Activated CD4-positive, alpha-beta T cell treated with anti-CD3 and anti-CD28 coated beads, Interleukin-2, amount 10 ng/mL, durations not matched to agents 7 days and 5 days (primary cell): ENCODE results near the gene KCTD21. TPM values are rescaled to one million over a fixed set of nuclear protein-coding genes. Genes with fewer than 3 reads are reported as not detected.

Experiments used
- CTCF ChIA-PET: fragments of 350-600 bp; sonication (Branson Sonifier 250); formaldehyde crosslinking; loops from one replicate; lab custom pipeline; 2021; ENCODE audit warnings: antibody characterized with exemption; lab: Charles Lee
- POLR2A ChIA-PET: fragments of 350-600 bp; sonication (Branson Sonifier 250); formaldehyde crosslinking; loops from one replicate; lab custom pipeline; 2021; ENCODE audit warnings: antibody characterized with exemption; lab: Charles Lee
- DNase-seq: peaks from one replicate; pipeline ENCODE4 v3.0.0-alpha.2; 2020
- H3K27ac Mint-ChIP-seq: one replicate; pipeline ENCODE4 v1.8.0; 2021; ENCODE audit warnings: mild to moderate bottlenecking, moderate library complexity, mixed read lengths
- H3K27me3 Mint-ChIP-seq: one replicate; pipeline ENCODE4 v1.8.0; 2021; ENCODE audit warnings: mixed read lengths
- H3K36me3 Mint-ChIP-seq: one replicate; pipeline ENCODE4 v1.8.0; 2021; ENCODE audit warnings: low read depth, mixed read lengths
- H3K4me1 Mint-ChIP-seq: one replicate; pipeline ENCODE4 v1.8.0; 2021; ENCODE audit warnings: mixed read lengths
- H3K4me3 Mint-ChIP-seq: one replicate; pipeline ENCODE4 v1.8.0; 2021; ENCODE audit warnings: mild to moderate bottlenecking, moderate library complexity, mixed read lengths
- H3K9me3 Mint-ChIP-seq: one replicate; pipeline ENCODE4 v1.8.0; 2021; ENCODE audit warnings: mixed read lengths
- total RNA-seq, 2 experiments: library from RNA; stranded (reverse); gene quantifications; one replicate each; pipeline ENCODE4 v1.2.3, GENCODE V29; 2021

KCTD21 gene
- total RNA-seq, 2 experiments from 2014 or later: 8.9 TPM

- ChIA-PET CTCF (interaction anchor here (0.5 to 4.9 kb wide), 6 partner anchors 9 to 1494 kb away, joined by 3 to 24 read pairs (median 4); no protein-coding TSS in a partner anchor), POLR2A (no interaction called here)
- no peaks in the 10 kb centered on the region for H3K9me3 Mint-ChIP-seq
- peaks cover 34% of the 10 kb centered on the region for H3K36me3 Mint-ChIP-seq
- no peak for DNase-seq
- no peaks in the 10 kb centered on the region for H3K27me3 Mint-ChIP-seq
- no peak overlapping the region for H3K4me3 Mint-ChIP-seq
- no peak overlapping the region for H3K27ac Mint-ChIP-seq
- peaks cover 58% of the 10 kb centered on the region for H3K4me1 Mint-ChIP-seq
These were observed 5.4 kb upstream of the KCTD21 start for GRCh38 chr11:78193806-78194205.

GRCh38 chr11:78192911-78193351 is 4.5 kb upstream of the KCTD21 start:
- Mint-ChIP-seq H3K9me3 (no peaks in the 10 kb centered on the region), H3K36me3 (peaks cover 30% of the 10 kb centered on the region), H3K27me3 (no peaks in the 10 kb centered on the region), H3K4me3 (no peak overlapping the region), H3K4me1 (peaks cover 55% of the 10 kb centered on the region), H3K27ac (peak overlapping the region; percentile 52)
- POLR2A ChIA-PET: no interaction called here
- DNase-seq: no peak
- CTCF ChIA-PET: interaction anchor here (0.6 to 4.9 kb wide), 7 partner anchors 10 to 1493 kb away, joined by 3 to 24 read pairs (median 4); no protein-coding TSS in a partner anchor

- ChIA-PET CTCF (interaction anchor here (1.0 to 4.9 kb wide), 2 partner anchors 10 to 36 kb away, joined by 5 to 24 read pairs; no protein-coding TSS in a partner anchor), POLR2A (no interaction called here)
- Mint-ChIP-seq H3K36me3 (peaks cover 29% of the 10 kb centered on the region), H3K4me1 (peaks cover 60% of the 10 kb centered on the region), H3K9me3 (no peaks in the 10 kb centered on the region), H3K27me3 (no peaks in the 10 kb centered on the region), H3K27ac (peak overlapping the region; percentile 51), H3K4me3 (no peak overlapping the region)
- DNase-seq: no peak
These were observed 3.8 kb upstream of the KCTD21 start for GRCh38 chr11:78192223-78192719.

GRCh38 chr11:78190871-78191538 is 2.6 kb upstream of the KCTD21 start:
- POLR2A ChIA-PET: no interaction called here
- Mint-ChIP-seq H3K4me1 (peaks cover 68% of the 10 kb centered on the region), H3K27me3 (no peaks in the 10 kb centered on the region), H3K4me3 (no peak overlapping the region), H3K36me3 (peaks cover 27% of the 10 kb centered on the region), H3K9me3 (no peaks in the 10 kb centered on the region), H3K27ac (no peak overlapping the region)
- no peak for DNase-seq
- CTCF ChIA-PET: interaction anchor here (1.0 to 4.9 kb wide), 4 partner anchors 9 to 25 kb away, joined by 3 to 24 read pairs (median 4); no protein-coding TSS in a partner anchor

GRCh38 chr11:78190374-78190773 is 1.9 kb upstream of the KCTD21 start:
- no peaks in the 10 kb centered on the region for H3K9me3 Mint-ChIP-seq
- ChIA-PET POLR2A (no interaction called here), CTCF (interaction anchor here (0.6 to 4.9 kb wide), 7 partner anchors 9 to 144 kb away, joined by 3 to 24 read pairs (median 3); no protein-coding TSS in a partner anchor)
- H3K27ac Mint-ChIP-seq: peak overlapping the region; percentile 10
- peaks cover 69% of the 10 kb centered on the region for H3K4me1 Mint-ChIP-seq
- DNase-seq: no peak
- peak overlapping the region; percentile 90 for H3K4me3 Mint-ChIP-seq
- no peaks in the 10 kb centered on the region for H3K27me3 Mint-ChIP-seq
- H3K36me3 Mint-ChIP-seq: peaks cover 27% of the 10 kb centered on the region

GRCh38 chr11:78189851-78190250 is 1.4 kb upstream of the KCTD21 start:
- peak overlapping the region; percentile 89 for H3K27ac Mint-ChIP-seq
- ChIA-PET CTCF (interaction anchor here (0.6 to 2.5 kb wide), 6 partner anchors 10 to 144 kb away, joined by 3 to 12 read pairs (median 3); no protein-coding TSS in a partner anchor), POLR2A (no interaction called here)
- H3K9me3 Mint-ChIP-seq: no peaks in the 10 kb centered on the region
- no peaks in the 10 kb centered on the region for H3K27me3 Mint-ChIP-seq
- H3K4me3 Mint-ChIP-seq: peak overlapping the region; percentile 90
- peaks cover 69% of the 10 kb centered on the region for H3K4me1 Mint-ChIP-seq
- H3K36me3 Mint-ChIP-seq: peaks cover 23% of the 10 kb centered on the region
- no peak for DNase-seq

- CTCF ChIA-PET: interaction anchor here (0.8 to 2.5 kb wide), 6 partner anchors 9 to 64 kb away, joined by 3 to 12 read pairs (median 4); no protein-coding TSS in a partner anchor
- POLR2A ChIA-PET: interaction anchor here (0.7 kb wide), 1 partner anchor 48 kb away, joined by 3 read pairs; no protein-coding TSS in a partner anchor
- Mint-ChIP-seq H3K9me3 (no peaks in the 10 kb centered on the region), H3K27me3 (no peaks in the 10 kb centered on the region), H3K27ac (peak overlapping the region; percentile 89), H3K4me1 (peaks cover 63% of the 10 kb centered on the region), H3K36me3 (peaks cover 20% of the 10 kb centered on the region), H3K4me3 (peak overlapping the region; percentile 90)
- no peak for DNase-seq
These were observed 823 bp upstream of the KCTD21 start for GRCh38 chr11:78189174-78189724.

GRCh38 chr11:78187366-78188285 is 800 bp downstream of the KCTD21 start:
- DNase-seq: no peak

GRCh38 chr11:78181185-78181584 is 7.2 kb downstream of the KCTD21 start:
- ChIA-PET POLR2A (no interaction called here), CTCF (no interaction called here)
- H3K4me3 Mint-ChIP-seq: no peak overlapping the region
- peaks cover 9% of the 10 kb centered on the region for H3K9me3 Mint-ChIP-seq
- H3K4me1 Mint-ChIP-seq: peaks cover 6% of the 10 kb centered on the region
- H3K36me3 Mint-ChIP-seq: peaks cover 28% of the 10 kb centered on the region
- no peak overlapping the region for H3K27ac Mint-ChIP-seq
- no peaks in the 10 kb centered on the region for H3K27me3 Mint-ChIP-seq
- no peak for DNase-seq

More at GRCh38 chr11:78187366-78188285, 800 bp downstream of the KCTD21 start:
- CTCF ChIA-PET: interaction anchor here (0.6 to 2.5 kb wide), 12 partner anchors 9 to 377 kb away, joined by 3 to 12 read pairs (median 4); no protein-coding TSS in a partner anchor
- Mint-ChIP-seq H3K27ac (peak overlapping the region; percentile 89), H3K9me3 (no peaks in the 10 kb centered on the region), H3K36me3 (peaks cover 21% of the 10 kb centered on the region), H3K4me3 (peak overlapping the region; percentile 90), H3K4me1 (peaks cover 52% of the 10 kb centered on the region), H3K27me3 (no peaks in the 10 kb centered on the region)
- POLR2A ChIA-PET: interaction anchor here (1.6 kb wide), 1 partner anchor 48 kb away, joined by 4 read pairs; the partner anchor contains the start of gene ALG8

GRCh38 chr11:78180751-78181150 is 7.7 kb downstream of the KCTD21 start:
- no peak overlapping the region for H3K27ac Mint-ChIP-seq

GRCh38 chr11:78179459-78180071 is 8.9 kb downstream of the KCTD21 start:
- DNase-seq: no peak
- H3K27ac Mint-ChIP-seq: no peak overlapping the region
- H3K4me3 Mint-ChIP-seq: no peak overlapping the region
- H3K36me3 Mint-ChIP-seq: peaks cover 28% of the 10 kb centered on the region
- H3K9me3 Mint-ChIP-seq: peaks cover 10% of the 10 kb centered on the region
- H3K27me3 Mint-ChIP-seq: no peaks in the 10 kb centered on the region
- ChIA-PET CTCF (no interaction called here), POLR2A (no interaction called here)
- peaks cover 2% of the 10 kb centered on the region for H3K4me1 Mint-ChIP-seq

More at GRCh38 chr11:78180751-78181150, 7.7 kb downstream of the KCTD21 start:
- POLR2A ChIA-PET: no interaction called here
- no peak for DNase-seq
- no peaks in the 10 kb centered on the region for H3K27me3 Mint-ChIP-seq
- CTCF ChIA-PET: no interaction called here
- peaks cover 29% of the 10 kb centered on the region for H3K36me3 Mint-ChIP-seq
- H3K4me3 Mint-ChIP-seq: no peak overlapping the region
- H3K9me3 Mint-ChIP-seq: peaks cover 10% of the 10 kb centered on the region
- peaks cover 3% of the 10 kb centered on the region for H3K4me1 Mint-ChIP-seq
